MM.1S (cell line): ENCODE measurements around the gene CD24.
"Not testable (repeated sequence)": the region's sequence is repeated elsewhere in the genome, so short reads cannot be mapped to it uniquely, and the experiment has no call there.

Experiments used
- DNase-seq: peaks from one replicate; pipeline ENCODE4 v3.0.0-alpha.2; 2015
- H2AFZ ChIP-seq: fragments of 300-600 bp; sonication (generic); 2 replicates; pipeline ENCODE4 v1.6.0; 2016; ENCODE audit warnings: antibody characterized with exemption, low read length
- H3F3A ChIP-seq: fragments of 300-600 bp; sonication (generic); 2 replicates; pipeline ENCODE4 v1.6.1; 2016; ENCODE audit warnings: mild to moderate bottlenecking, antibody characterized with exemption, low read length, moderate library complexity, mixed read lengths; ENCODE audit not compliant: insufficient read depth
- H3K27ac ChIP-seq: fragments of 300-600 bp; sonication (generic); 2 replicates; pipeline ENCODE4 v1.5.1; 2016; ENCODE audit warnings: mild to moderate bottlenecking, low read length
- H3K27me3 ChIP-seq: fragments of 300-600 bp; sonication (generic); replicated peaks from 2 replicates; pipeline ENCODE4 v1.6.0; 2016; ENCODE audit warnings: low read length; ENCODE audit not compliant: insufficient read depth
- H3K36me3 ChIP-seq: fragments of 300-600 bp; sonication (generic); replicated peaks from 2 replicates; pipeline ENCODE4 v1.6.1; 2016; ENCODE audit warnings: mild to moderate bottlenecking, low read length, mixed read lengths; ENCODE audit not compliant: insufficient read depth
- H3K4me1 ChIP-seq: fragments of 300-600 bp; sonication (generic); 2 replicates; pipeline ENCODE4 v1.6.1; 2016; ENCODE audit warnings: low read length, mixed read lengths
- H3K4me2 ChIP-seq: fragments of 300-600 bp; sonication (generic); 2 replicates; pipeline ENCODE4 v1.6.0; 2016; ENCODE audit warnings: low read depth, low read length
- H3K4me3 ChIP-seq: fragments of 300-600 bp; sonication (generic); 2 replicates; pipeline ENCODE4 v1.5.1; 2016; ENCODE audit warnings: low read length, mixed read lengths
- H3K79me2 ChIP-seq: fragments of 300-600 bp; sonication (generic); 2 replicates; pipeline ENCODE4 v1.6.1; 2016; ENCODE audit warnings: mixed run types, low read length, mixed read lengths
- H3K9ac ChIP-seq: fragments of 300-600 bp; sonication (generic); 2 replicates; pipeline ENCODE4 v1.6.1; 2016; ENCODE audit warnings: low read length, mixed read lengths
- H3K9me2 ChIP-seq: fragments of 300-600 bp; sonication (generic); replicated peaks from 2 replicates; pipeline ENCODE4 v1.6.1; 2016; ENCODE audit warnings: mild to moderate bottlenecking, low read length, mixed read lengths; ENCODE audit not compliant: insufficient read depth
- H3K9me3 ChIP-seq: fragments of 300-600 bp; sonication (generic); replicated peaks from 2 replicates; pipeline ENCODE4 v1.6.1; 2016; ENCODE audit warnings: mild to moderate bottlenecking, low read length, mixed read lengths; ENCODE audit not compliant: insufficient read depth
- H4K20me1 ChIP-seq: fragments of 300-600 bp; sonication (generic); 2 replicates; pipeline ENCODE4 v1.6.1; 2016; ENCODE audit warnings: mild to moderate bottlenecking, low read length, moderate library complexity, mixed read lengths; ENCODE audit not compliant: insufficient read depth
- CTCF ChIP-seq: fragments of 300-600 bp; sonication (generic); IDR thresholded peaks from 2 replicates; pipeline ENCODE4 v1.5.1; 2016; ENCODE audit warnings: antibody characterized with exemption, low read length, mixed read lengths
- EZH2 ChIP-seq: fragments of 300-600 bp; sonication (generic); optimal IDR thresholded peaks from 2 replicates; pipeline ENCODE3; 2017; ENCODE audit warnings: low read depth, mild to moderate bottlenecking, antibody characterized with exemption, low read length, mixed read lengths
- EZH2phosphoT487 ChIP-seq: fragments of 300-600 bp; sonication (generic); IDR thresholded peaks from 2 replicates; pipeline ENCODE4 v1.6.1; 2018; ENCODE audit warnings: antibody characterized with exemption, low read length

CD24 gene

GRCh38 chr6:106974336-106974998 lies at the start of gene CD24:
Gene CD24, minus strand, starts transcription at chr6:106974729. Its CDS starts 83 bp downstream, at chr6:106974646.
- H3K27ac ChIP-seq = no peak within 1 kb of the TSS
- no peak for TF ChIP-seq EZH2phosphoT487
- no peak for TF ChIP-seq CTCF
- TF ChIP-seq EZH2 = no peak
- H3F3A ChIP-seq = no peaks in the 10 kb centered on the region
- no peaks in the 10 kb centered on the region for H3K9me2 ChIP-seq
- peaks cover 39% of the 10 kb centered on the region for H3K27me3 ChIP-seq
- H2AFZ ChIP-seq = peak within 1 kb of the TSS; percentile 48; the same call in 1 of the 2 replicates
- no peaks in the 10 kb centered on the region for H3K9me3 ChIP-seq
- H3K4me3 ChIP-seq = peak within 1 kb of the TSS; percentile 59; the same call in 1 of the 2 replicates
- H3K4me1 ChIP-seq = no peaks in the 10 kb centered on the region
- H3K79me2 ChIP-seq = no peaks in the 10 kb centered on the region
- peak within 1 kb of the TSS; percentile 84 for H3K4me2 ChIP-seq
- no peak within 1 kb of the TSS for H3K9ac ChIP-seq
- no peaks in the 10 kb centered on the region for H3K36me3 ChIP-seq
- no peaks in the 10 kb centered on the region for H4K20me1 ChIP-seq
- DNase-seq = no peak

DNA sequence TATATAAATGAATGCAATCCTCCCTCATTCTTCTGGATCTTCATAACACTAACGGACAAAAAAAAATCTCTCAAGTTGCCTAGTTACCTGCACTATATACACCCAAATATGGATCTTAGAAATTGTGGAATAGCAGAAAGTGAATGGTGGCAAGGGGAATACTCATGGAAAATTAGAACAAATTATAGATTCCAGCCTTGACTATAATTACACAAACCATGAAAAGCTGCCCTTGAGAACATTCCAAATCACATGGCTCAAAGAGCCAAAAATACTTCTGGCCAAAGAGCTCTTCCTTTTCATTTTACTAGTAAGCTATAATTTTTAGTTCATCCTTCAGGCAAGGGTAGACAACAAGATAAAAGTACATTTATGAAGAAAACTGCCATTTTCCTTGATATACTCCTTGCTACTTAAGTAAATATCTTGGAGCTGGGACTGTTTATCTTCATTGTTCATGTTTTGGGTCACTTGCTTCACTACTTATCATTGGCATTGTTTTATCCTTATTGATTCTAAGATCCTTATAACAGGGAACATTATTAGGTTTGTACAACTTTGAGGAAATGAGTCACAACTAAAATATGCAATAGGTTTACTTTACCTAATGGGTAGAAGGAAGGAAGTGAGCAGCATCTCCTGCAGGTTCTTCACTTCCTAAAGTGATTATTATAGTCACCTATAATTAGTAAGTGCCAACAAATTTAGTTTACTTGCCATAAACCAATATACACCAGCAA lies 47.1 kb upstream of the CD24 start:
- H4K20me1 ChIP-seq = no peaks in the 10 kb centered on the region
- H3K27me3 ChIP-seq = no peaks in the 10 kb centered on the region
- H3F3A ChIP-seq = no peaks in the 10 kb centered on the region
- H3K9ac ChIP-seq = no peak overlapping the region
- TF ChIP-seq CTCF = no peak
- no peak for TF ChIP-seq EZH2phosphoT487
- TF ChIP-seq EZH2 = no peak
- no peaks in the 10 kb centered on the region for H3K79me2 ChIP-seq
- no peak overlapping the region for H3K27ac ChIP-seq
- peak overlapping the region; percentile 6; the same call in 1 of the 2 replicates for H3K4me2 ChIP-seq
- H2AFZ ChIP-seq = no peak overlapping the region
- H3K9me2 ChIP-seq = no peaks in the 10 kb centered on the region
- no peaks in the 10 kb centered on the region for H3K36me3 ChIP-seq
- no peak overlapping the region for H3K4me3 ChIP-seq
- no peaks in the 10 kb centered on the region for H3K9me3 ChIP-seq
- H3K4me1 ChIP-seq = peaks cover 10% of the 10 kb centered on the region
- DNase-seq = no peak

GRCh38 chr6:107020239-107020638 lies 45.7 kb upstream of the CD24 start:
- no peak for TF ChIP-seq EZH2
- no peak for TF ChIP-seq EZH2phosphoT487
- no peak for TF ChIP-seq CTCF
- no peaks in the 10 kb centered on the region for H3K9me2 ChIP-seq
- no peak overlapping the region for H3K9ac ChIP-seq
- no peaks in the 10 kb centered on the region for H3K27me3 ChIP-seq
- H3K9me3 ChIP-seq = no peaks in the 10 kb centered on the region
- H3K79me2 ChIP-seq = no peaks in the 10 kb centered on the region
- peaks cover 10% of the 10 kb centered on the region for H3K4me1 ChIP-seq
- no peaks in the 10 kb centered on the region for H3F3A ChIP-seq
- no peaks in the 10 kb centered on the region for H4K20me1 ChIP-seq
- no peak for DNase-seq
- no peak overlapping the region for H2AFZ ChIP-seq
- no peak overlapping the region for H3K4me3 ChIP-seq
- no peak overlapping the region for H3K4me2 ChIP-seq
- no peaks in the 10 kb centered on the region for H3K36me3 ChIP-seq
- no peak overlapping the region for H3K27ac ChIP-seq

DNA sequence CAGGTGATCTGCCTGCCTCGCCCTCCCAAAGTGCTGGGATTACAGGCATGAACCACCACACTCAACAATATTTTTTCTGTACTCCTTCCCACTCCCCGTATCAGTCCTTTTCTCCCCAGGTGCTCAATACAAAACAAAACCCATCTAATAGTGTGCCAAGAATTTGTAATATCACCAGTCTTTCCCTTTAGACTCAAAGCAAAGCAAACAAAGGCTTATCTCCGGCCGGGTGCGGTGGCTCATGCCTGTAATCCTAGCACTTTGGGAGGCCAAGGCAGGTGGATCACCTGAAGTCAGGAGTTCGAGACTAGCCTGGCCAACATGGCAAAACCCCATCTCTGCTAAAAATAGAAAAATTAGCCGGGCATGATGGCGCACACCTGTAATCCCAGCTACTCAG lies 45.1 kb upstream of the CD24 start:
- not testable (repeated sequence) for H2AFZ ChIP-seq, H4K20me1 ChIP-seq, H3K9me3 ChIP-seq, H3K27ac ChIP-seq, H3K36me3 ChIP-seq, DNase-seq, H3K9ac ChIP-seq, H3K79me2 ChIP-seq, H3K27me3 ChIP-seq, H3K4me3 ChIP-seq, H3F3A ChIP-seq, H3K9me2 ChIP-seq, H3K4me2 ChIP-seq
- H3K4me1 ChIP-seq = peaks cover 10% of the 10 kb centered on the region
